HCT116 (cell line): Measurements from ENCODE around the gene RARG. TPM values are rescaled to one million over a fixed set of nuclear protein-coding genes. Genes with fewer than 3 reads are reported as not detected.
A peak's percentile ranks its signal among the peaks of the same experiment; 100 is the strongest.

ENCODE experiments used
- ATAC-seq: fragments of 200-7000 bp; cut with Tn5 transposase; 2 replicates; pipeline ENCODE4 v1.9.1; 2020; ENCODE audit warnings: mild to moderate bottlenecking, moderate library complexity
- BruUV-seq: library from RNA; stranded (reverse); fragments of 400-500 nt; replicated peaks from 2 replicates; lab custom pipeline; 2021; lab: Mats Ljungman, UMichigan
- CTCF ChIA-PET: fragments of 300-600 bp; sonication (Branson Sonifier 250); formaldehyde crosslinking; loops from one replicate; lab custom pipeline; 2021; ENCODE audit warnings: antibody characterized with exemption; lab: Charles Lee
- POLR2A ChIA-PET: fragments of 300-600, 350-600 bp; sonication (Branson Sonifier 250); formaldehyde crosslinking; loops from one replicate; lab custom pipeline; 2021; ENCODE audit warnings: antibody characterized with exemption; lab: Charles Lee
- RAD21 ChIA-PET, 2 experiments: fragments of 300-600 bp; sonication (Branson Sonifier 250); formaldehyde crosslinking; loops; one replicate each; lab custom pipeline; 2023; ENCODE audit warnings: low total read pairs in 2 of 2; ENCODE audit not compliant: uncharacterized antibody in 2 of 2, unreplicated experiment in 2 of 2, low non-redundant PET in 1 of 2; lab: Charles Lee
- DNase-seq: peaks from one replicate; pipeline ENCODE4 v3.0.0-alpha.2; 2010; ENCODE audit warnings: low read depth, low spot score
- H2AFZ ChIP-seq: fragments of 200-600 bp; shearing (Covaris generic), sonication (generic); 2 replicates; pipeline ENCODE4 v1.6.1; 2017; ENCODE audit warnings: low read depth, mixed run types, mixed read lengths, antibody characterized with exemption, low read length; ENCODE audit not compliant: poor library complexity, severe bottlenecking
- H3K27ac ChIP-seq: 2 replicates; pipeline ENCODE4 v1.5.1; 2012; ENCODE audit warnings: low read depth, low read length
- H3K27me3 ChIP-seq: fragments of 200-600 bp; sonication (generic); 2 replicates; pipeline ENCODE4 v1.6.1; 2016; ENCODE audit warnings: mixed run types, low read length, mixed read lengths; ENCODE audit not compliant: insufficient read depth
- H3K36me3 ChIP-seq, 2 experiments: fragments of 200-500 bp in 1 of 2; fragments of 200-600 bp in 1 of 2; sonication (Bioruptor generic) in 1 of 2; sonication (generic) in 1 of 2; 2 replicates each; pipeline versions ENCODE4 v1.5.1 to v1.6.1; 2014 to 2016; ENCODE audit warnings: low read length in 2 of 2, inconsistent platforms in 1 of 2, mixed read lengths in 1 of 2, mixed run types in 1 of 2; ENCODE audit not compliant: insufficient read depth in 2 of 2, control insufficient read depth in 1 of 2
- H3K4me1 ChIP-seq, 2 experiments: fragments of 200-600 bp in 1 of 2; sonication (generic) in 1 of 2; 2 replicates each; pipeline versions ENCODE4 v1.5.1 to v1.6.1; 2012 to 2017; ENCODE audit warnings: low read length in 2 of 2, inconsistent platforms in 1 of 2, mild to moderate bottlenecking in 1 of 2, mixed read lengths in 1 of 2, mixed run types in 1 of 2, moderate library complexity in 1 of 2; ENCODE audit not compliant: insufficient read depth in 2 of 2, control insufficient read depth in 1 of 2
- H3K4me2 ChIP-seq: fragments of 200-600 bp; sonication (generic); 2 replicates; pipeline ENCODE4 v1.6.1; 2017; ENCODE audit warnings: mixed run types, low read length, mixed read lengths
- H3K4me3 ChIP-seq, 2 experiments: fragments of 200-600 bp in 1 of 2; sonication (generic) in 1 of 2; replicated peaks in 1 of 2; 2 replicates each; pipeline ENCODE4 v1.5.1; 2011 to 2016; ENCODE audit warnings: low read length in 2 of 2, control low read depth in 1 of 2, low read depth in 1 of 2, mild to moderate bottlenecking in 1 of 2, mixed read lengths in 1 of 2, mixed run types in 1 of 2
- H3K79me2 ChIP-seq: fragments of 200-600 bp; sonication (generic); 2 replicates; pipeline ENCODE4 v1.6.1; 2017; ENCODE audit warnings: mild to moderate bottlenecking, mixed run types, low read length, moderate library complexity, mixed read lengths; ENCODE audit not compliant: insufficient read depth
- H3K9ac ChIP-seq: fragments of 200-600 bp; sonication (generic); 2 replicates; pipeline ENCODE4 v1.6.1; 2016; ENCODE audit warnings: low read length, mixed read lengths
- H3K9me2 ChIP-seq: fragments of 200-600 bp; sonication (generic), shearing (Covaris generic); 2 replicates; pipeline ENCODE4 v1.6.1; 2017; ENCODE audit warnings: mixed run types, mild to moderate bottlenecking, moderate library complexity; ENCODE audit not compliant: insufficient read depth
- H3K9me3 ChIP-seq, 2 experiments: fragments of 200-500 bp in 1 of 2; fragments of 200-600 bp in 1 of 2; sonication (Bioruptor generic) in 1 of 2; sonication (generic) in 1 of 2; 2 replicates each; pipeline ENCODE4 v1.6.1; 2014 to 2017; ENCODE audit warnings: low read length in 2 of 2, mixed read lengths in 2 of 2, inconsistent platforms in 1 of 2, low read depth in 1 of 2, mild to moderate bottlenecking in 1 of 2, mixed run types in 1 of 2, moderate library complexity in 1 of 2; ENCODE audit not compliant: control insufficient read depth in 1 of 2, insufficient read depth in 1 of 2
- H4K20me1 ChIP-seq: fragments of 200-600 bp; sonication (generic), shearing (Covaris generic); 2 replicates; pipeline ENCODE4 v1.6.1; 2017; ENCODE audit warnings: mixed run types, mild to moderate bottlenecking, moderate library complexity; ENCODE audit not compliant: insufficient read depth
- CBX3 ChIP-seq: IDR thresholded peaks from 2 replicates; pipeline ENCODE4 v1.6.1; 2012; ENCODE audit warnings: low read depth
- CTCF ChIP-seq, 3 experiments: fragments of 200-600 bp in 1 of 3; sonication (generic) in 1 of 3; IDR thresholded peaks in 2 of 3; conservative IDR thresholded peaks in 1 of 3; 2 replicates each; pipeline ENCODE4 v1.5.1; 2012 to 2017; ENCODE audit warnings: low read depth in 2 of 3, low read length in 2 of 3, antibody characterized with exemption in 1 of 3, borderline replicate concordance in 1 of 3, control low read depth in 1 of 3, mild to moderate bottlenecking in 1 of 3, mixed read lengths in 1 of 3, mixed run types in 1 of 3, moderate library complexity in 1 of 3; ENCODE audit not compliant: insufficient read depth in 1 of 3
- EGR1 ChIP-seq: IDR thresholded peaks from 2 replicates; pipeline ENCODE4 v1.6.1; 2012; ENCODE audit warnings: low read depth
- ELF1 ChIP-seq: IDR thresholded peaks from 2 replicates; pipeline ENCODE4 v1.6.1; 2012; ENCODE audit warnings: low read depth, borderline replicate concordance
- EZH2 ChIP-seq: fragments of 200-600 bp; sonication (generic); IDR thresholded peaks from 2 replicates; pipeline ENCODE4 v1.6.1; 2017; ENCODE audit warnings: antibody characterized with exemption, mixed run types
- EZH2phosphoT487 ChIP-seq: fragments of 200-600 bp; IDR thresholded peaks from 2 replicates; pipeline ENCODE4 v1.6.1; 2018; ENCODE audit warnings: antibody characterized with exemption, borderline replicate concordance
- POLR2A ChIP-seq: IDR thresholded peaks from 2 replicates; pipeline ENCODE4 v1.7.0; 2011; ENCODE audit warnings: borderline replicate concordance; ENCODE audit not compliant: insufficient read depth, insufficient read length; ENCODE audit errors: extremely low read depth
- REST ChIP-seq: IDR thresholded peaks from 2 replicates; pipeline ENCODE4 v1.6.1; 2012; ENCODE audit warnings: low read depth
- SIN3A ChIP-seq: IDR thresholded peaks from 2 replicates; pipeline ENCODE4 v1.6.1; 2012; ENCODE audit warnings: low read depth
- SRF ChIP-seq: IDR thresholded peaks from 2 replicates; pipeline ENCODE4 v1.6.1; 2012; ENCODE audit warnings: low read depth
- TCF7L2 ChIP-seq: IDR thresholded peaks from 2 replicates; pipeline ENCODE4 v1.7.0; 2011; ENCODE audit warnings: borderline replicate concordance, inconsistent platforms; ENCODE audit not compliant: insufficient read depth, insufficient read length; ENCODE audit errors: extremely low read depth
- ZBTB33 ChIP-seq: IDR thresholded peaks from 2 replicates; pipeline ENCODE4 v1.6.1; 2011; ENCODE audit warnings: mild to moderate bottlenecking, low read length, moderate library complexity; ENCODE audit not compliant: insufficient replicate concordance; ENCODE audit errors: extremely low read depth
- intact Hi-C: fragments of 100-400 bp; cut with micrococcal nuclease; formaldehyde crosslinking; loops from 2 replicates; pipeline ENCODE4 v1.10.0; 2022
- total RNA-seq: library from RNA; stranded (reverse); gene quantifications from one replicate; pipeline ENCODE4 v1.2.1, GENCODE V29; 2021; ENCODE audit not compliant: unreplicated experiment

Gene RARG
- total RNA-seq, 1 experiment from 2014 or later: 68.9 TPM

- TF ChIP-seq SRF: no peak
- TF ChIP-seq EGR1: no peak
- TF ChIP-seq TCF7L2: no peak
- no peak for TF ChIP-seq SIN3A
- peak; percentile 29 to 51 (median 41); a peak in 5 of 6 replicates for TF ChIP-seq CTCF (IDR thresholded peaks at IDR 0.05 in 2 of 3, conservative IDR thresholded peaks at IDR 0.05 in 1 of 3; ENCODE audit: borderline replicate concordance in 1 of 3, insufficient read depth in 1 of 3, low read depth in 2 of 3, low read length in 2 of 3)
- no peak for TF ChIP-seq ZBTB33
- no peak for TF ChIP-seq CBX3
- no peak for TF ChIP-seq POLR2A
Observed at GRCh38 chr12:53174881-53175491, 57.0 kb downstream of the RARG start (continued).

- Histone ChIP-seq H3K4me1 (peaks cover 21 to 45% of the 10 kb centered on the region in 2 experiments; a peak in 3 of 4 replicates), H3K9me2 (no peaks in the 10 kb centered on the region), H3K27me3 (no peaks in the 10 kb centered on the region), H2AFZ (no peak overlapping the region), H3K9me3 (no peaks in the 10 kb centered on the region), H3K36me3 (no peaks in the 10 kb centered on the region), H4K20me1 (no peaks in the 10 kb centered on the region)
- DNase-seq: no peak
- CTCF ChIA-PET: interaction anchor here (1.3 to 2.0 kb wide), 2 partner anchors 14 to 119 kb away, joined by 3 to 7 read pairs; no protein-coding TSS in a partner anchor
- TF ChIP-seq ELF1 (no peak), EZH2 (no peak), EZH2phosphoT487 (no peak), EGR1 (no peak), TCF7L2 (no peak), REST (no peak), ZBTB33 (no peak)
- TF ChIP-seq, all 23 proteins: peak for 0
- Histone ChIP-seq H3K79me2 (no peaks in the 10 kb centered on the region), H3K4me3 (no peak overlapping the region), H3K9ac (no peak overlapping the region), H3K4me2 (peak overlapping the region; percentile 32; the same call in 1 of the 2 replicates), H3K27ac (no peak overlapping the region)
- ChIA-PET RAD21 (no interaction called here), POLR2A (no interaction called here)
- no peak for ATAC-seq
- intact Hi-C loops: no loop called here
- BruUV-seq: no TSS peak
Observed at GRCh38 chr12:53173085-53173715, 58.8 kb downstream of the RARG start.
